ENCODE results near the gene NDUFS7.

NDUFS7 gene

DNA sequence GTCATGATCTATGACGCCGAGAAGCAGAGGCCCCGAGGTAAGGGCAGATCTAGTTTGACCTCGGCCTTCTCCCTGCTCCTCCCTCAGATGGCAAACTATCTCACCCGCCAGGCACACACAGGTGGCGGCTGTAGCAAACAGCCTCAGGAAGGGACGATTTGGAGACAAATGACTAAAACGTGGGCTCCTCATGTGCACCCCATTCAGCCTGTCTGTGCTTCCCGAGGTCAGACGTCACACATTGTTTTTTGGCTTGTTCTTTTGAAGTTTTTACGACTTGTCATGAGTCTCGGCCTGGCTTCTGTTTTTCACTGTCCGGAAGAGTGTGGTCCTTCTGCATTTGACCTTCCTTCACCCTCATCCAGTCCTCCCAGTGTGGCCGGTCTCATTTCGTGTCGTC is 38.7 kb downstream of the NDUFS7 start:
- DNase-seq (ENCODE audit: low read depth): no peak
- TF ChIP-seq, protein P1, sequence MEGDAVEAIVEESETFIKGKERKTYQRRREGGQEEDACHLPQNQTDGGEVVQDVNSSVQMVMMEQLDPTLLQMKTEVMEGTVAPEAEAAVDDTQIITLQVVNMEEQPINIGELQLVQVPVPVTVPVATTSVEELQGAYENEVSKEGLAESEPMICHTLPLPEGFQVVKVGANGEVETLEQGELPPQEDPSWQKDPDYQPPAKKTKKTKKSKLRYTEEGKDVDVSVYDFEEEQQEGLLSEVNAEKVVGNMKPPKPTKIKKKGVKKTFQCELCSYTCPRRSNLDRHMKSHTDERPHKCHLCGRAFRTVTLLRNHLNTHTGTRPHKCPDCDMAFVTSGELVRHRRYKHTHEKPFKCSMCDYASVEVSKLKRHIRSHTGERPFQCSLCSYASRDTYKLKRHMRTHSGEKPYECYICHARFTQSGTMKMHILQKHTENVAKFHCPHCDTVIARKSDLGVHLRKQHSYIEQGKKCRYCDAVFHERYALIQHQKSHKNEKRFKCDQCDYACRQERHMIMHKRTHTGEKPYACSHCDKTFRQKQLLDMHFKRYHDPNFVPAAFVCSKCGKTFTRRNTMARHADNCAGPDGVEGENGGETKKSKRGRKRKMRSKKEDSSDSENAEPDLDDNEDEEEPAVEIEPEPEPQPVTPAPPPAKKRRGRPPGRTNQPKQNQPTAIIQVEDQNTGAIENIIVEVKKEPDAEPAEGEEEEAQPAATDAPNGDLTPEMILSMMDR (IDR thresholded peaks at IDR 0.05; ENCODE audit: low read depth, low read length, missing control alignments): no peak

DNA sequence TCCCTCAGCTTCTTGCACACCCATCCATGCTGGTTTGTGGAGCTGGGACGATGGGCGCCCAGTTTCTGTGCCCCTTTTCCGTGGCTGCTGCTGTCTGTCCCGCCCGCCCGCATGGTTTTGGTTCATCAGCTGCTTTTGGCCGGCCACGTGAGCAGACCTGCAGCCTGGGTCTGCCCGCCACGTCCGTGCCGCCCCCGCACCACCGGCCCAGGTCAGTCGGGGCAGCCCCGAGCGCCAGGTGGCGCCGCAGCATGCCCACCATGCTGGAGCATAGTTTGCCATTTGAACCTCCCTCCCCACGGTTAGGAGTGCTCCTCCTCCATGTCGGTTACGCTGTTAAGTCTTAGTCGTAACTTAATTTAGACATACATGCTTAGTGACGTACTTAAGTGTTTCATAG is 39.2 kb downstream of the NDUFS7 start:
- TF ChIP-seq, protein P1 (IDR thresholded peaks at IDR 0.05; ENCODE audit: low read depth, low read length, missing control alignments): no peak

More for the DNA sequence above, 38.7 kb downstream of the NDUFS7 start:
- no peak overlapping the region for H3K4me3 ChIP-seq (ENCODE audit: low read depth, low read length)

DNA sequence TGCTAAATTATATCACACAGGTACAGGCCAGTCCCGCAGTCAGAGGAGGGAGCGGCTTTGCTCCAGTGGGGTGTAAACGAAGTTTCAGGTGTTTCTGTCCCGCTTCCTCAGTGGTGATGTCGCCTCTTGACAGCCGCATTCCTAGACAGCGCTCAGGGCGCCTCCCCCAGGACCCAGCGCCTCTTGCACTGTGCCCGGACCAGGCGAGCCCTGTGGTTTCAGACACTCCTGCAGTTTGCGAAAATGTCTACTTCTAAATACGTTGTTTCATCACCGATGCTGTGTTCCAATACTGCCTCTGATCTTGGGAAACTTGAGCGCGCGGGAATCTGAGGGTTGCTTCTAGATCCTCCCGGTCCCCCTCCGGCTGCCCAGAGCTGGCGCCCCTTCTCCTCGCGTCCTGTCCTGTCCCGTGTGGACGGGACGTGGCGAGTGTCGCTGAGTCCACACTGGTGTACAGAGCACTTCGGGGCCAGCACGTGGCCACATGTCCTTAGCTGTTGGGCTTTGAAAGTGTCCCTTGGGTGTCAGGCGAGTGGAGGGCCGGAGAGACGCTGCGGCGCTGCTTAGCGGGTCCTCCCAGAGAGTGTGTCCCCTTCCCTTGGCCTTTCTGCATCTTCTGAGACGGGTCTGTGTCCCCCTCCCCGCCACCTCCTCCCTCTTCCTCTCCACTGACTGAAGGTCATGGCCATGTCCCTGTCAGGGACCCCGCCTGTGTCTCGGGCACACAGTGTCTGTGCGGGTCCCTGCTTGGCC is 39.9 kb downstream of the NDUFS7 start:
- H3K4me3 ChIP-seq (ENCODE audit: low read depth, low read length): no peak overlapping the region
- no peak for DNase-seq (ENCODE audit: low read depth)
- TF ChIP-seq, protein P1 (IDR thresholded peaks at IDR 0.05; ENCODE audit: low read depth, low read length, missing control alignments): no peak

More for the DNA sequence above, 39.2 kb downstream of the NDUFS7 start:
- no peak for DNase-seq (ENCODE audit: low read depth)
- H3K4me3 ChIP-seq (ENCODE audit: low read depth, low read length): no peak overlapping the region

DNA sequence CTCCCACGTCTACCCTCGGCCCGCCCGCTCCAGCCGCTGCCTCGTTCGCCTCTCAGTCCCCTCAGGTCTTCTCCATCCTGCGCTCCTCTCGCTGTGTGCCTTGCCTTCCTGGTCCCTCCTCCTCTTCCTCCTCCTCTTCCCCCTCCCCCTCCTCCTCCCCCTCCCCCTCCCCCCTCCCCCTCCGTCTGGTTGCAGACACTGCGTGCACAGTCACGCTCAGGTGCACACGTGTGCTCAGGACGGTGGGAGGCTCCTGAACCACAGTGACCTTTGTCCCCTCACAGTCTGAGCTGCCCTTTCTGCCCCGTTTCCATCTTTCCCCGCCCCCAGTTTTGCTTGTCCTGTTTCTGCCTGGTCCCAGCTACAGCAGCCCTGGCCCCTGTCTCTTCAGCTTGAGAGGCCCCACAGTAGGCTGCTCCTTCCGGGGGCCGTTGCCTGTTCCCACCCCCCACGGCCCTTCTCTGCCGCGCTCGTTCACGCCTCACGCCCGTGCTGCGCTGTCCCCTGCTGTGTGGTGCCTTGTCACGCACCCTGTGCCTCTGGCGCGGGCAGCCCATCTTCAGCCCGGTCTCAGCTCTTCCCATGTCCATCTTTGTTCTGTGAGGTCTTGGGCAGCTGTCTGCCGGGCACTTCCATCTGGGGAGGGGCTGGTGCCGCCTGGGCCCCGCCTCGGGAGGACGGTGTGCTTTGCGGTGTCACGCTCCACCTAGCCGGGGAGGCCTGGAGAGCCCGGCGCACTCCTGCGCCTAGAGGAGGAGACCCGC is 40.7 kb downstream of the NDUFS7 start:
- DNase-seq (ENCODE audit: low read depth): no peak
- TF ChIP-seq, protein P1 (IDR thresholded peaks at IDR 0.05; ENCODE audit: low read depth, low read length, missing control alignments): no peak
- no peak overlapping the region for H3K4me3 ChIP-seq (ENCODE audit: low read depth, low read length)

DNA sequence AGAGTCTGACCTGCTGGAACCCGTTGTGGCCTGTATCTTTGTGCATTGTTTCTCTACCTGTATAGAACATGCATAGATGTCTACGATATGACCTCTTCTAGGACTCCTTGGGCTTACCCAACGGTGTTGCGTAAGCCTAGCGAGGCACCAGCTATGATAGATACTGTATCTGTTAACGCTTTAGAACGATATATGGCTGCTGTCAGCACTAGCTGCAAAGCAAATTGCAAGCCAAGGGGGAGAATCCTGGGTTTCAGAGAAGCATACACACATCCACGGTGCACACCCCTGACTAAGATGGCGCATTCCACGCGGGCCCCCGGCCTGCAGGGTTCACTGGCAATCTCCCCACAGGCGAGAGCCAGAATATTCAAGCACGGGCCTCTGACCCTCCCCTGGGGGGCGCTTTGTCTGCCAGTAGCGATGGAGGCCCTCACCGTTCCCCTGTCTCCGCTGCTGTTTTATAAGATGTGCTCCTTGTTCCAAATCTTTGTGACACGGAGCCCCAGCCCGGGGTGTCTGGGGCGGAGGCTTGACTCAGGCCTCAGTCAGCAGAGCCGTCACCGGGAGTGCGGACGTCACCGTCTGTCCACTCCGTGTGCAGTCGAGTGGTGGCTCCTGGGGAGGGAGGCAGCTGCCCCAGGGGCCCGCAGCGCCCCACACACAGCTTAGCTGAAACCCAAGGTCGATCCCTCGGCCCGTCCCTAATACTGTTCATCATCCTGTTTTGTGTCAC is 41.6 kb downstream of the NDUFS7 start:
- no peak overlapping the region for H3K4me3 ChIP-seq (ENCODE audit: low read depth, low read length)
- TF ChIP-seq, protein P1 (IDR thresholded peaks at IDR 0.05; ENCODE audit: low read depth, low read length, missing control alignments): no peak
- DNase-seq (ENCODE audit: low read depth): no peak

DNA sequence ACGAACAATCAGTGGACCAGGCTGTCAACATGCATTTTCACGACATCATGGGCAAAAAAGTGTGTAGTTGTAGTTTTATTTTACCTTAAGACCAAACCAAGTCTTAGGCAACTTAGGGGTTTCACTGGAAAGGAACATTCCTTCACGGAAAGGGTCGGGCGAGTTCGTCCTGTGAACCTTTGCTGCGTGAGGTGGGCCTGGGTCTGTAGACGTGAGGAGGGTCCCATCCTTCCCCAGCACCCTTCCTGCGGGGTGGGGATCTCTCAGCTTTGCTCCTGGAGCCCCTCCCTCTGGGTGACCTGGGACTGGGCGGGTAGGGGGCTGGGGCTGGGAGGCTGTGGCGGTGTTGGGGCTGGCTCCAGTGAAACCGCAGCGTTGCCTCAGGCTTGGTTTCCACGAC is 42.2 kb downstream of the NDUFS7 start:
- TF ChIP-seq, protein P1 (IDR thresholded peaks at IDR 0.05; ENCODE audit: low read depth, low read length, missing control alignments): no peak
- no peak for DNase-seq (ENCODE audit: low read depth)
- H3K4me3 ChIP-seq (ENCODE audit: low read depth, low read length): no peak overlapping the region

Data from GM12864 (cell line).